ENCODE results near the gene WRAP53. TPM values are rescaled to one million over a fixed set of nuclear protein-coding genes. Genes with fewer than 3 reads are reported as not detected.

Gene WRAP53
- total RNA-seq, 2 donors from 2014 or later = 3.4 to 5.6 TPM

- intact Hi-C loops (cut with DNase I) = no loop called here
- Histone ChIP-seq H3K36me3 (replicated peaks in 1 of 2; ENCODE audit: insufficient read depth in 1 of 2, low read depth in 2 of 2) (peaks cover 5 to 25% of the 10 kb centered on the region in 2 donors), H3K9me3 (no peaks in the 10 kb centered on the region), H3K27ac (no peak overlapping the region), H3K27me3 (no peaks in the 10 kb centered on the region), H3K4me3 (no peak overlapping the region), H3K4me1 (no peaks in the 10 kb centered on the region)
- WGBS, 2 donors = 81 to 82% methylated on average over 5 to 8 of the region's 10 CpGs
- TF ChIP-seq POLR2A (IDR thresholded peaks at IDR 0.05) (no peak), CTCF (IDR thresholded peaks at IDR 0.05) (no peak)
- ATAC-seq (no peak), DNase-seq (no peak)
These were observed 20.4 kb upstream of the WRAP53 start for GRCh38 chr17:7667656-7668406.

- H3K27ac ChIP-seq = no peak overlapping the region
- 71 to 89% methylated on average over 7 of the region's 7 CpGs for WGBS, 2 donors
- no peak for TF ChIP-seq CTCF (IDR thresholded peaks at IDR 0.05)
- TF ChIP-seq POLR2A (IDR thresholded peaks at IDR 0.05) = no peak
- H3K36me3 ChIP-seq (replicated peaks in 1 of 2; ENCODE audit: insufficient read depth in 1 of 2, low read depth in 2 of 2) = peaks cover 11 to 28% of the 10 kb centered on the region in 2 donors
- ATAC-seq (no peak), DNase-seq (no peak)
- intact Hi-C loops (cut with DNase I) = no loop called here
- no peak overlapping the region for H3K4me3 ChIP-seq
- no peaks in the 10 kb centered on the region for H3K4me1 ChIP-seq
- no peaks in the 10 kb centered on the region for H3K27me3 ChIP-seq
- H3K9me3 ChIP-seq = peaks cover 0 to 2% (median 0%) of the 10 kb centered on the region in 3 donors
These were observed 19.8 kb upstream of the WRAP53 start for GRCh38 chr17:7668482-7668881.

- WGBS, 2 donors = 78 to 79% methylated on average over 2 of the region's 2 CpGs
- intact Hi-C loops (cut with DNase I) = no loop called here
- Histone ChIP-seq H3K9me3 (peaks cover 0 to 7% (median 0%) of the 10 kb centered on the region in 3 donors), H3K36me3 (replicated peaks in 1 of 2; ENCODE audit: insufficient read depth in 1 of 2, low read depth in 2 of 2) (peaks cover 23 to 43% of the 10 kb centered on the region in 2 donors), H3K4me3 (no peak overlapping the region), H3K4me1 (no peaks in the 10 kb centered on the region), H3K27ac (no peak overlapping the region), H3K27me3 (no peaks in the 10 kb centered on the region)
- peak in 4 of 7 experiments; percentile 24 to 42 (median 40) for TF ChIP-seq CTCF (IDR thresholded peaks at IDR 0.05)
- TF ChIP-seq POLR2A (IDR thresholded peaks at IDR 0.05) = no peak
- DNase-seq = peak in 3 of 4 donors; percentile 20 to 53 (median 49)
- no peak for ATAC-seq
These were observed 15.0 kb upstream of the WRAP53 start for GRCh38 chr17:7673239-7673638.

- H3K4me1 ChIP-seq = no peaks in the 10 kb centered on the region
- DNase-seq (no peak), ATAC-seq (no peak)
- H3K36me3 ChIP-seq (replicated peaks in 1 of 2; ENCODE audit: insufficient read depth in 1 of 2, low read depth in 2 of 2) = peaks cover 23 to 34% of the 10 kb centered on the region in 2 donors
- H3K9me3 ChIP-seq = peaks cover 0 to 7% (median 0%) of the 10 kb centered on the region in 3 donors
- TF ChIP-seq POLR2A (IDR thresholded peaks at IDR 0.05) (no peak), CTCF (IDR thresholded peaks at IDR 0.05) (no peak)
- H3K4me3 ChIP-seq = no peak overlapping the region
- intact Hi-C loops (cut with DNase I) = no loop called here
- 79 to 89% methylated on average over 11 to 14 of the region's 14 CpGs for WGBS, 2 donors
- no peaks in the 10 kb centered on the region for H3K27me3 ChIP-seq
- H3K27ac ChIP-seq = no peak overlapping the region
These were observed 13.3 kb upstream of the WRAP53 start for GRCh38 chr17:7674934-7675333.

GRCh38 chr17:7676533-7676932 lies 11.7 kb upstream of the WRAP53 start:
- Histone ChIP-seq H3K4me3 (no peak overlapping the region), H3K27ac (no peak overlapping the region), H3K36me3 (replicated peaks in 1 of 2; ENCODE audit: insufficient read depth in 1 of 2, low read depth in 2 of 2) (peaks cover 20 to 25% of the 10 kb centered on the region in 2 donors), H3K4me1 (no peaks in the 10 kb centered on the region), H3K9me3 (peaks cover 0 to 7% (median 0%) of the 10 kb centered on the region in 3 donors), H3K27me3 (no peaks in the 10 kb centered on the region)
- WGBS, 2 donors = 67 to 89% methylated on average over 1 to 5 of the region's 5 CpGs
- intact Hi-C loops (cut with DNase I) = no loop called here
- no peak for ATAC-seq
- no peak for DNase-seq
- TF ChIP-seq CTCF (IDR thresholded peaks at IDR 0.05) (no peak), POLR2A (IDR thresholded peaks at IDR 0.05) (no peak)
